GM12875 (cell line): ENCODE results near the gene PTK6.

ENCODE experiments used
- H3K4me3 ChIP-seq: one replicate; pipeline ENCODE4 v1.5.1; 2011; ENCODE audit warnings: low read depth, low read length, control low read depth
- CTCF ChIP-seq: IDR thresholded peaks from 2 replicates; pipeline ENCODE4 v1.5.1; 2011; ENCODE audit warnings: low read depth, mild to moderate bottlenecking, control low read depth, inconsistent platforms, low read length, moderate library complexity, borderline replicate concordance; ENCODE audit not compliant: insufficient read depth

Gene PTK6

GRCh38 chr20:63543733-63544132, 6.6 kb upstream of the PTK6 start:
- no peak for TF ChIP-seq CTCF
- H3K4me3 ChIP-seq = no peak overlapping the region

GRCh38 chr20:63543131-63543530, 6.0 kb upstream of the PTK6 start:
- TF ChIP-seq CTCF = no peak
- H3K4me3 ChIP-seq = no peak overlapping the region

GRCh38 chr20:63542696-63543095, 5.5 kb upstream of the PTK6 start:
- peak overlapping the region; percentile 30 for H3K4me3 ChIP-seq
- no peak for TF ChIP-seq CTCF

- no peak for TF ChIP-seq CTCF
- peak overlapping the region; percentile 30 for H3K4me3 ChIP-seq
Observed at GRCh38 chr20:63542031-63542559, 4.9 kb upstream of the PTK6 start.

- H3K4me3 ChIP-seq = no peak overlapping the region
- TF ChIP-seq CTCF = no peak
Observed at GRCh38 chr20:63541371-63541770, 4.2 kb upstream of the PTK6 start.

- TF ChIP-seq CTCF = no peak
- no peak overlapping the region for H3K4me3 ChIP-seq
Observed at GRCh38 chr20:63540417-63541186, 3.4 kb upstream of the PTK6 start.

GRCh38 chr20:63539441-63540370, 2.5 kb upstream of the PTK6 start:
- TF ChIP-seq CTCF = no peak
- no peak overlapping the region for H3K4me3 ChIP-seq
